Caco-2 (cell line): ENCODE data around the gene CCR5. TPM values are rescaled to one million over a fixed set of nuclear protein-coding genes. Genes with fewer than 3 reads are reported as not detected.
"Not testable (repeated sequence)": the region's sequence is repeated elsewhere in the genome, so short reads cannot be mapped to it uniquely, and the experiment has no call there.

Experiments used
- BruUV-seq: library from RNA; stranded (reverse); fragments of 400-500 nt; replicated peaks from 2 replicates; lab custom pipeline; 2021; lab: Mats Ljungman, UMichigan
- CTCF ChIA-PET: fragments of 300-600 bp; sonication (Branson Sonifier 250); formaldehyde crosslinking; loops from one replicate; lab custom pipeline; 2022; ENCODE audit warnings: antibody characterized with exemption; lab: Charles Lee
- POLR2A ChIA-PET: fragments of 300-600 bp; sonication (Branson Sonifier 250); formaldehyde crosslinking; loops from one replicate; lab custom pipeline; 2022; ENCODE audit warnings: antibody characterized with exemption; lab: Charles Lee
- DNase-seq, 2 experiments: peaks; one replicate each; pipeline versions ENCODE4 v3.0.0 to v3.0.0-alpha.2; 2020 to 2022
- H3K27me3 ChIP-seq: replicated peaks from 2 replicates; pipeline ENCODE4 v1.6.0; 2011; ENCODE audit warnings: low read length; ENCODE audit not compliant: control insufficient read depth, insufficient read depth
- H3K36me3 ChIP-seq: 2 replicates; pipeline ENCODE4 v1.5.1; 2011; ENCODE audit warnings: low read length; ENCODE audit not compliant: control insufficient read depth, insufficient read depth
- H3K4me1 ChIP-seq: fragments of 250-450 bp; sonication (Bioruptor Pico); 2 replicates; pipeline ENCODE4 v1.5.1; 2020; ENCODE audit warnings: mild to moderate bottlenecking
- H3K4me3 ChIP-seq: 2 replicates; pipeline ENCODE4 v1.5.1; 2011; ENCODE audit warnings: low read depth, mild to moderate bottlenecking, control low read depth, low read length
- H3K9me3 ChIP-seq: fragments of 250-450 bp; sonication (Bioruptor Pico); 2 replicates; pipeline ENCODE4 v1.5.1; 2020; ENCODE audit warnings: mild to moderate bottlenecking, moderate library complexity
- H3K27ac Mint-ChIP-seq: one replicate; pipeline ENCODE4 v1.8.0; 2022; ENCODE audit warnings: mixed read lengths; ENCODE audit not compliant: unreplicated experiment
- H3K27me3 Mint-ChIP-seq: one replicate; pipeline ENCODE4 v1.8.0; 2022; ENCODE audit warnings: mixed read lengths; ENCODE audit not compliant: insufficient read depth, unreplicated experiment
- H3K36me3 Mint-ChIP-seq: one replicate; pipeline ENCODE4 v1.8.0; 2022; ENCODE audit warnings: mild to moderate bottlenecking, mixed read lengths; ENCODE audit not compliant: insufficient read depth, unreplicated experiment
- H3K4me1 Mint-ChIP-seq: one replicate; pipeline ENCODE4 v1.8.0; 2022; ENCODE audit warnings: low read depth, mixed read lengths; ENCODE audit not compliant: unreplicated experiment
- H3K4me3 Mint-ChIP-seq: one replicate; pipeline ENCODE4 v1.8.0; 2022; ENCODE audit warnings: mild to moderate bottlenecking, moderate library complexity, mixed read lengths; ENCODE audit not compliant: unreplicated experiment
- H3K9me3 Mint-ChIP-seq: one replicate; pipeline ENCODE4 v1.8.0; 2022; ENCODE audit warnings: mixed read lengths; ENCODE audit not compliant: unreplicated experiment
- intact Hi-C: fragments of 100-400 bp; cut with micrococcal nuclease; formaldehyde crosslinking; loops from one replicate; pipeline ENCODE4 v1.10.0; 2022; ENCODE audit not compliant: unreplicated experiment
- total RNA-seq: library from RNA; stranded (reverse); gene quantifications from 2 replicates; pipeline ENCODE4 v1.2.3, GENCODE V29; 2022
- TF ChIP-seq, protein P1 (sequence below), 2 experiments: fragments of 200-600 bp in 1 of 2; IDR thresholded peaks; 1 replicate in 1 of 2; 2 replicates in 1 of 2; pipeline versions ENCODE4 v1.5.1 to v1.8.0; 2011 to 2022; ENCODE audit warnings: antibody characterized with exemption in 1 of 2, control low read depth in 1 of 2, inconsistent platforms in 1 of 2, low read depth in 1 of 2, low read length in 1 of 2, mild to moderate bottlenecking in 1 of 2, moderate library complexity in 1 of 2; ENCODE audit not compliant: insufficient read depth in 1 of 2, severe bottlenecking in 1 of 2, unreplicated experiment in 1 of 2

CCR5 gene
- total RNA-seq, 1 experiment from 2014 or later: not detected

DNA sequence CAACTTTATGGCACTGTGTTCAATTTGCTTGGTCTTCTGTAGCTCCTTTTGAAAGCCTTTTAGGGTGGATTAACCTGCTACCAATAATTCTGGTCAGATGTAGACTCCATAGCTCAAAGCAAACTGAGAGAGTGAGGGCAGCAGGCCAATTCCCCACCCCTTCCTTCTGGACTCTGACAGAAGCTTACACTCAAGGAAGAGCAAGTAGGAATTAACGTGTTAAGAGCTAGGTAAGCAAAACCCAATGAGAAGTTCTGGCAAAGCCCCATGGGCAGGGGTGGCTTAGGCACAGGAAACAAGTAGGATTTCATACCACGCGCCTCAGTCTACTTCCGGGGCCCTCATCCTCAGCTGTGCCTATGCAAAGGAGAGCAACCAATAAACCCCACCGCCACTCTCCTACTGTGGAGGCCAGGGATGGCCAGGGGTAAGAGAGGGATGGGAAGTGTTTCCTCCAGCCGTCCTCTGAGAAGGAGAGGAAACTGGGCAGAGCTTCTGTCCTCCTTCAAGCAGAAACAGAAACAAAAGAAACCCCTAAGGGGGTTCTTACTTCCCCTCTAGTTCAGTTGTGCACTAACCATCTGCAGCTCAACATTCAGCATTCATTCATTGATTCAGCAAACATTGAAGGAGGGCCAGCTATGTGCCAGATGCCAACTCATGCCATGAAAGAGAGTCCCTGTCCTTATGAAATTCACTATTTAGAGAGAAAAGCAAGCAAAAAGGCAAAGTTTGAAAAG, 12.6 kb downstream of the CCR5 start:
- Mint-ChIP-seq H3K4me1 (peaks cover 8% of the 10 kb centered on the region), H3K27me3 (no peaks in the 10 kb centered on the region), H3K36me3 (no peaks in the 10 kb centered on the region), H3K27ac (no peak overlapping the region), H3K9me3 (peaks cover 6% of the 10 kb centered on the region), H3K4me3 (no peak overlapping the region)
- Histone ChIP-seq H3K4me3 (no peak overlapping the region), H3K4me1 (no peaks in the 10 kb centered on the region), H3K36me3 (no peaks in the 10 kb centered on the region), H3K9me3 (no peaks in the 10 kb centered on the region), H3K27me3 (no peaks in the 10 kb centered on the region)
- CTCF ChIA-PET: no interaction called here
- DNase-seq: no peak
- POLR2A ChIA-PET: no interaction called here
- TF ChIP-seq, protein P1, sequence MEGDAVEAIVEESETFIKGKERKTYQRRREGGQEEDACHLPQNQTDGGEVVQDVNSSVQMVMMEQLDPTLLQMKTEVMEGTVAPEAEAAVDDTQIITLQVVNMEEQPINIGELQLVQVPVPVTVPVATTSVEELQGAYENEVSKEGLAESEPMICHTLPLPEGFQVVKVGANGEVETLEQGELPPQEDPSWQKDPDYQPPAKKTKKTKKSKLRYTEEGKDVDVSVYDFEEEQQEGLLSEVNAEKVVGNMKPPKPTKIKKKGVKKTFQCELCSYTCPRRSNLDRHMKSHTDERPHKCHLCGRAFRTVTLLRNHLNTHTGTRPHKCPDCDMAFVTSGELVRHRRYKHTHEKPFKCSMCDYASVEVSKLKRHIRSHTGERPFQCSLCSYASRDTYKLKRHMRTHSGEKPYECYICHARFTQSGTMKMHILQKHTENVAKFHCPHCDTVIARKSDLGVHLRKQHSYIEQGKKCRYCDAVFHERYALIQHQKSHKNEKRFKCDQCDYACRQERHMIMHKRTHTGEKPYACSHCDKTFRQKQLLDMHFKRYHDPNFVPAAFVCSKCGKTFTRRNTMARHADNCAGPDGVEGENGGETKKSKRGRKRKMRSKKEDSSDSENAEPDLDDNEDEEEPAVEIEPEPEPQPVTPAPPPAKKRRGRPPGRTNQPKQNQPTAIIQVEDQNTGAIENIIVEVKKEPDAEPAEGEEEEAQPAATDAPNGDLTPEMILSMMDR (IDR thresholded peaks at IDR 0.05; ENCODE audit: insufficient read depth in 1 of 2, low read depth in 1 of 2, low read length in 1 of 2, severe bottlenecking in 1 of 2, unreplicated experiment in 1 of 2): no peak
- intact Hi-C loops: no loop called here
- no TSS peak for BruUV-seq

DNA sequence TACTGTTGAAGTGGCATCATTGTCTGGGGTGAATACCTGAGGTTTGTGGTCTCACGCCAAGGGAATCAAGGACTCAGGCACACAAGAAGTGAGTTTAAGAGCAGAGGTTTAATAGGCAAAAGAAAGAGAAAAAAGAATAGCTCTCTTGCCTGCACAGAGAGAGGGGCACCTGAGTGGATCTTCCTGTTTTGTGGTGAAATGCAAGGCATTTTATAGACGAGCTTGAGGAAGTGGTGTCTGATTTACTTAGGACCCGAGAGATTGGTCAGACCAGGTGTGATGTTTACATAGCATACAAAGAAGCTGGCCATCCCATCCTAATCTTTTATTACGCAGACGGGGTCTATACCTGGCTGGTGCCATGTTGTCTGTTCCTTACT, 13.2 kb downstream of the CCR5 start:
- intact Hi-C loops: no loop called here
- Mint-ChIP-seq H3K27ac (no peak overlapping the region), H3K4me1 (peaks cover 8% of the 10 kb centered on the region), H3K27me3 (no peaks in the 10 kb centered on the region), H3K36me3 (no peaks in the 10 kb centered on the region), H3K9me3 (peaks cover 6% of the 10 kb centered on the region), H3K4me3 (no peak overlapping the region)
- Histone ChIP-seq H3K36me3 (no peaks in the 10 kb centered on the region), H3K4me3 (no peak overlapping the region), H3K4me1 (no peaks in the 10 kb centered on the region), H3K9me3 (no peaks in the 10 kb centered on the region), H3K27me3 (no peaks in the 10 kb centered on the region)
- ChIA-PET POLR2A (no interaction called here), CTCF (interaction anchor here (0.6 kb wide), 1 partner anchor 49 kb away, joined by 3 read pairs; no protein-coding TSS in a partner anchor)
- DNase-seq: no peak
- TF ChIP-seq, protein P1 (IDR thresholded peaks at IDR 0.05; ENCODE audit: insufficient read depth in 1 of 2, low read depth in 1 of 2, low read length in 1 of 2, severe bottlenecking in 1 of 2, unreplicated experiment in 1 of 2): no peak
- BruUV-seq: no TSS peak

DNA sequence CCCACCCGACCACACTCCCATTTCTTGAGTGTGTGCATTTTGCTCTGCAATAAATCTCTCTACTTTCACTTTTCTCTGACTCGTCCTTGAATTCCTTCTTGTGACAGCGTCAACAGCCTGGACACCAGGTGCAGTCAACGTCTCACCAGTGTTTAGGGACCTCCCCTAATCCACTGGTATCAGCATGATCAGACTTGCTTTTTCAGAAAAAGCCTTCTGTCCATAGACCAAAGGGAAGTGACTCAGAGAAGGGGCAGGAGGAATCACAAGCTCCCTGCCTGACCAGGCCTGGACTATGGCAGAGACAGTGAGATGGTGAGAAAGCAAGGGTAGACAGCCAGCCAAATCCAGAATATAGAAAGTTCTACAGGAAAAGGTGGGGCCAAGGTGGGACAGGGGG, 15.5 kb downstream of the CCR5 start:
- H3K9me3 ChIP-seq: no peaks in the 10 kb centered on the region
- no peaks in the 10 kb centered on the region for H3K36me3 Mint-ChIP-seq

DNA sequence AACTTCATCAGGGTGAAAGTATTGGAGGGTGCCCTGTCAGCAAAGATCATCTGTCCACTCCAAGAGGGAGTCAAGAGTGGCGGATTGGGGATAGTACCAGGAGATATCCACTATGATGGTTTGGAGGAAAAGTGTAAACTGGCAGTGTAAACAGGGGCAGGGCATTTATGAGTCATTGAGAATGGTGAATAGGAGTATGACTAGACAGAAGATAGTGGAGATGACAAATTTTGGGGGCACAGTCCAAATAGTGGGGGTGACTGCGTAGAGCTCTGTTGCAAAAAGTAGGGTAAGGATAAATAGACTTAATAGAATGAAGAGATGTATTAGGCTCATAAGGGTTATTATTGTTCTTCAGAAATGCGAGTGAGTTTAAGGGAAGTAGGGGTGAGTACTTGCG, 18.1 kb downstream of the CCR5 start:
- H3K27me3 Mint-ChIP-seq, H3K27me3 ChIP-seq, CTCF ChIA-PET, H3K9me3 Mint-ChIP-seq, intact Hi-C loops, DNase-seq, H3K4me3 ChIP-seq, H3K36me3 Mint-ChIP-seq, H3K9me3 ChIP-seq, BruUV-seq, POLR2A ChIA-PET, H3K4me1 ChIP-seq, H3K4me3 Mint-ChIP-seq, H3K27ac Mint-ChIP-seq, H3K36me3 ChIP-seq: not testable (repeated sequence)
- peaks cover 16% of the 10 kb centered on the region for H3K4me1 Mint-ChIP-seq

More for the DNA sequence above, 15.5 kb downstream of the CCR5 start:
- no peak overlapping the region for H3K4me3 ChIP-seq
- no TSS peak for BruUV-seq
- peaks cover 6% of the 10 kb centered on the region for H3K9me3 Mint-ChIP-seq
- peak; percentile 37 to 73 for DNase-seq
- no peaks in the 10 kb centered on the region for H3K36me3 ChIP-seq
- H3K27ac Mint-ChIP-seq: no peak overlapping the region
- peaks cover 8% of the 10 kb centered on the region for H3K4me1 Mint-ChIP-seq
- no peaks in the 10 kb centered on the region for H3K27me3 Mint-ChIP-seq
- no peaks in the 10 kb centered on the region for H3K4me1 ChIP-seq
- TF ChIP-seq, protein P1 (IDR thresholded peaks at IDR 0.05; ENCODE audit: insufficient read depth in 1 of 2, low read depth in 1 of 2, low read length in 1 of 2, severe bottlenecking in 1 of 2, unreplicated experiment in 1 of 2): no peak
- H3K4me3 Mint-ChIP-seq: no peak overlapping the region
- POLR2A ChIA-PET: no interaction called here
- CTCF ChIA-PET: no interaction called here
- intact Hi-C loops: no loop called here
- no peaks in the 10 kb centered on the region for H3K27me3 ChIP-seq
